ENCODE data around the gene LGALS9B.
"Not testable (repeated sequence)": the region's sequence is repeated elsewhere in the genome, so short reads cannot be mapped to it uniquely, and the experiment has no call there.

Gene LGALS9B

DNA sequence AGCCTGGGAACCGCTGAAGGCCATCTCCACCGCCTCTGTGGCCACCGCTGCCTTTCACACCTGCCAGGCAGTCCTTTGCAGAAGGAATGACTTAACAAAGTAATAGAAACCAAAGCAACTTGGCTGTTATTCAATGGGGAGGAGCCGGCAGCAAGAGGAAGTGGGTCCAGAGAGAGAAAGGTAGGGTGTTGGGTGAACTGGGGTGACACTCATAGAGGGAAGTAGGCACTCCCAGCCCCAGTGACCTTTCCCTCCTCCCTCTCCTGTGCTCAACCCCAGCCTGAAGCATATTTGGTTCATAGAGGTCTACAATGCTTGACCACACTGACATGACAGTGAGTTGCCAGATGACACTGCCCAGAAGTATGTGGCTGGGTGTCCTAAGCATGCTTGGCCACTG is at the start of gene LGALS9B:
LGALS9B (minus strand) TSS at position 93 of the 400 bp plus-strand sequence; CDS start at position 24, 69 bp downstream.
- DNase-seq (ENCODE audit: low read depth in 2 of 2): not testable (repeated sequence)

DNA sequence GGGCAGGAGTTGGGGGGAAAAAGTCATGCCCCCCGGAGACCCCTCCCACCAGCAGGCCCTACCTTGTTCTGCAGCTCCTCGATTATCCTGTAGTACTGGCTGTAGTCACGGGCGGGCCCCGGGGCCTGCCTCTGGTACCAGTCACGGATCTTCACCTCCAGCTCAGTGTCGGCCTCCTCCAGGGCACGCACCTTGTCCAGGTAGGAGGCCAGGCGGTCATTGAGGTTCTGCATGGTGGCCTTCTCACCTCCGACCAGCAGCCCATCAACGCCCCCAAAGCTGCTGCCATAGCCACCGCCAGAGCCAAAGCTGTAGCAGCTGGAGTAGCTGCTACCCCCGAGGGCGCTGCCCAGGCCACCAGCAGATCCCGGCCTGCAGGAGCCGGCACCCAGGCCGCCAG is 49.6 kb upstream of the LGALS9B start:
- DNase-seq (ENCODE audit: low read depth in 2 of 2): not testable (repeated sequence)

DNA sequence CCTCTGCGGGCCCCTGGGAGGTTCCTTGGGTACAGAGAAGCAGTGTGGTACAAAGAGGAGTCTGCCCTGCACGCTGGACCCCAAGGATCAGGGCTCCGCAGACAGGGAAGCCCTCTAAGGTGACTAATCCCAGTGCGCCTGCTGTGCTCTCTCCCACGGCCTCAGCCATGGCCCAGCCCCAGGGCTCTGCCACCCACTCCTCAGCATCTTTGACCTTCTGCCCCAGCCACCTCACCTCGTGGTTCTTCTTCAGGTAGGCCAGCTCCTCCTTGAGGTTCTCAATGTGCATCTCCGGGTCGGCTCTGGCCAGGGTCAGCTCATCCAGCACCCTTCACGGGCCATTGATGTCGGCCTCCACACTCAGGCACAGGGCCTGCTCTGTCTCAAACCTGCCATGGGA is 47.8 kb upstream of the LGALS9B start:
- DNase-seq (ENCODE audit: low read depth in 2 of 2): not testable (repeated sequence)

DNA sequence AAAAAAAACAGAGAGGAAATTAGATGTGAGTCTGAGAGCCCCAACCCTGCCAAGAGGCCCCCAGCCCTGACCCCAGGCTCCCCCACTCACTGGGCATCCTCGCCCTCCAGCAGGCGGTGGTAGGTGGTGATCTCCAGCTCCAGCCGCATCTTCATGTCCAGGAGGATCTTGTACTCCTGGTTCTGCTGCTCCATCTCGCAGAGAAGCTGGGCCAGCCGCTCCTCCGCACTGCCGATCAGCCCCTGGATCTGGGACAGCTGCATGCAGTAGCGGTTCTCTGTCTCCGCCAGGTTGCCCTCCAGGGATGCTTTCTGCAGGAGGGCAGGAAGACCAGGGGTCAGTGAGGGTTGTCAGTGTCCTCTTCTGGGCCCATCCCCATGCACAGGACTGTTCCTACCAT is 46.2 kb upstream of the LGALS9B start:
- DNase-seq (ENCODE audit: low read depth in 2 of 2): not testable (repeated sequence)

DNA sequence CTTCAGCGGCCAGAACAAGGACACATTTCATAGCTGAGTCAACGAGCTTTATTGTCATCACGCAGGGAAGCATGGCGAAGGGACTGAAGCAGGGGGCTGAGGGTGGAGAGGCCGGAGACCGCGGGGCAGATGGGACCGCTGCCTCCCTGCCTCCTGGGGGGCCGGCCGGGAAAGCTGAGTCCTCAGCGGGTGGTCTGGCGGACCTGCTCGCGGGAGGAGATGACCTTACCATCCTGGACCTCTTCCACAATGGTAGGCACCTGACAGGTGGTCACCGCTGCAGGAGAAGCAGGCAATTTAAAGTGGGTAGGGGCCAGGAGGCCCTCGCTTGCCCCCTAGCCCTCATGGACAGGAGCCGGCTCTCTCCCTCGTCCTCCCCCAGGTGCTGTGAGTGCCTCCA is 45.0 kb upstream of the LGALS9B start:
- not testable (repeated sequence) for DNase-seq (ENCODE audit: low read depth in 2 of 2)

DNA sequence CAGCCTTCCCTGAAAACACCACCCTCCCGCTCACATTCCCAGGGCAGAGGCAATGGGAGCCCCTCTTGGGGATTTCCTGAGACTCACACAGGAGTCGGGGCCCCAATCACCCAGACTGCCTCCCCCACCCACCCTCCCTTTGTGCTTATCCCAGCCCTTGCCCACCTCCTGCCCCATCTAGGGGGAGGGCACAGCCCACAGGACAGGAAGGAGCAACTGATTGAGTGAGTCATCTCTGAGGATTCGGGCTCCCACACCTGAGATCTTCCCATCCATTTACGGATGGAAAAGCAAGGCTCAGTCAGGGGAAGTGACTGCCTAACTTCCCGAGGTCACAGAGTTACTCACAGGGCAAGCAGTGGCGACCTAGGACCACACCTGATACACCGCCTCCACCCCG is 44.4 kb upstream of the LGALS9B start:
- not testable (repeated sequence) for DNase-seq (ENCODE audit: low read depth in 2 of 2)

DNA sequence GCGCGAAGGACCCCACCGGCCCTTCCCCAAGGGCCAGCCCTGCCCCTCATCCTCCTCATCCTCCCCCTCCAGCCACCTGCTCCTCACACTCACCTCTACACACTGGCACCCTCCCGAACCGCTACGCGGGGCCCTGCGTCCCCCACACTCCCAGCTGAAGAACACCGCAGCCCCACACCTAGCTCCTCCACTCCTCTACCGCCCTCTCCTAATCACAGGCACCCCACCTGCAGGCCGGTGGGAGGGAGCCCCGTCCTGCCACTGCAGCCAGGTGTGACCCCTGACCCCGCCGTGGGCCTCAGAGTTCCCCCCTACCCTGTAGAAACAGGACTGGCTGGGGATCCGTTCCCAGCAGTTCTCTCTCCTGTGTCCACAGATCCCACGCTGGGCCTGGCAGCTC is 38.0 kb upstream of the LGALS9B start:
- DNase-seq (ENCODE audit: low read depth in 2 of 2): not testable (repeated sequence)

DNA sequence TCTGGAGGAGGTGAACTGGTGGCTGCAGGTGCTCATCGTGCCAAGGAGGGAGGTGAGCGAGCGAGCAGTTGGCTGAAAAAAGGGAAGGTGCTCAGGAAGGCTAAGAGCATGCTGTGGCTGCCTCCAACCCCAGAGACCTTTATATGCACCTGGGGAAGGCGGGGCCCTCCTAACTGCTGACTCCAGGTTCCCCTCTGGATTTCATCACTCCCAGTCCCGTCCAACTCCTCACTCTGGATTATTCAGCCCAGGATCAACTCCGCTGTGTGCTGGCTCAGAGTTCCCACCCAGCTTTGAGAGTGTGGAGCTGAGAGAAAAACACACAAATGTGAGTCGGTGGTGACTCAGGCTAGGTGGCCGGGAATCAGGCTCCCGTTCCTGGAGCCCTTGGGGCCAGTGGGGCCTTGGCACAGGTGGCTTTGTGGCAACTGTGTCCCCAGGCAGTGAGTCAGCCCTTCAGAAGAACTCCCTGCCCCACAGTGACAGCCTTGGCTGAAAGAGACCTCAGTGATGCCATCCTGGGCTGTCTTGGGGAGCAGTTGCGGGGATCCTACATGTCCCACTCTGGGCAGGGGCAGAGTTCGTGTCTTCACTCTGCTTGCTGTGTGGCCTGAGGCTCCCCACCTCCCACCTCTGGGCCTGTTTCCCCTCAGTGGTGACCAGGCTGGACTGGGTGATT is 37.2 kb upstream of the LGALS9B start:
- DNase-seq (ENCODE audit: low read depth in 2 of 2): not testable (repeated sequence)

DNA sequence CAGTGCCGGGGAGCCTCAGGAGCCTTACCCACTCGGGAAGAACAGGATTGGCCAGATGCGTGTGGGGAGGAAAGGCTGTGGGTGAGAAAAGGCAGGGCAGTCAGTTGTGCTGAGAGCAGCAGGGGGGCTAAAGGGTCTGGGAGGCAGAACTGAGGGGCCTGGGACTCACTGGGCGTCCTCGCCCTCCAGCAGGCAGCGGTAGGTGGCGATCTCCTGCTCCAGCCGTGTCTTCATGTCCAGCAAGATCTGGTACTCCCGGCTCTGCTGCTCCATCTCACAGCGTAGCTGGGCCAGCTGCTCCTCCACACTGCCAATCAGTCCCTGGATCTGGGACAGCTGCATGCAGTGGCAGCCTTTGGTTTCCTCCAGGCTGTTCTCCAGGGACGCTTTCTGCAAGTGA is 34.6 kb upstream of the LGALS9B start:
- DNase-seq (ENCODE audit: low read depth in 2 of 2): not testable (repeated sequence)

DNA sequence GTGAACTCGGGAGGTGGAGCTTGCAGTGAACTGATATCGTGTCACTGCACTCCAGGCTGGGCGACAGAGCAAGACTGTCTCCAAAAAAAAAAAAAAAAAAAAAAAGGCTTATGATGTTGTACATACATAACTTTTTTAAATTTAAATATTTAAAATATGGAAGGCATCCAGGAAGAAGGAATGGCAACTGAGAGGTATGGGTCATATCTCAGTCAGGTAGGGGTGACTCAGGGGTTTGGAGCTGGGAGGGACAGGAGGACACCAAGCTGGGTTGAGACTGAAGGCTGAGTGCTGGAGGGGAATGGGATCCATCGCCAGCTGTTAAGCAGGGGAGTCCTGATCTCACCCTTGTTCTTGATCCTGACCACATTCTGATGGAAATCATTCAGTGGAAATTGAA is 33.0 kb upstream of the LGALS9B start:
- not testable (repeated sequence) for DNase-seq (ENCODE audit: low read depth in 2 of 2)

DNA sequence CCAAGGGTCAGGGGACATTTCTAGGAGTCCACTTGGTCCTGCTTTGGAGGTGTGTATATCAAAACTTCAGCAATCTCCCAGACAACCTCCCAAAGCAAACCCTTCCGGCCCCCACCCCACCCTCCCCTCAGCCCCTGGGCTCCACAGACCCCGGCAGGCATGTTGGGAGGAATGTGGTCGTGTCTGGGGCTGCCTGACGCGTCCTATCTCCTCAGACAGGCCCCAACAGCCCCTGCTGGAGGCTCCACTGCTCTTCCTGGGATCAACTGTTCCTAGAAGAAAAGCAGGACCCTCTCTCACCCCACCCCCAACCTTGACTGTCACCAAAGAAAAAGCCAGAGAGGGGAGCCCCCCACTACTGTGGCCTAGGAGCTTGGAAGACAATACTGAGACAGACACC is 28.1 kb upstream of the LGALS9B start:
- not testable (repeated sequence) for DNase-seq (ENCODE audit: low read depth in 2 of 2)

DNA sequence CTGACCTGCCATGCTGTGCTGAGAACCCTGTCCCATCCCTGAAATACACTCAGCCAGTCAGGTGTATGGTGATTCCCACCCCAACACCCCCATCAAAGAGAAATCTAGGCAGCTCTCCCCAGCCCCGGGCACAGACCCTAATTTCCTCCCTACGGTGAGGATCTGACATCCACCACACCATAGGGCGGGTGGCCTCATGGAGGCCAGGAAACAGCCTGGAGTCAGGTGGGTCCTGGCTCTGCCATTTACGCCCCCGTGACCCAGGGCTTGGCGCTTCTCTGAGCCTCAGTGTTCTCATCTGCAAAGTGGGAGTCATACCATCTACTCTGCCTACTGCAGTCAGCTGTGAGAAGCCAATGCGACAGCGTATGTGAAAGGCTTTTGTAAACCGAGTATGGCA is 27.4 kb upstream of the LGALS9B start:
- DNase-seq (ENCODE audit: low read depth in 2 of 2): not testable (repeated sequence)

DNA sequence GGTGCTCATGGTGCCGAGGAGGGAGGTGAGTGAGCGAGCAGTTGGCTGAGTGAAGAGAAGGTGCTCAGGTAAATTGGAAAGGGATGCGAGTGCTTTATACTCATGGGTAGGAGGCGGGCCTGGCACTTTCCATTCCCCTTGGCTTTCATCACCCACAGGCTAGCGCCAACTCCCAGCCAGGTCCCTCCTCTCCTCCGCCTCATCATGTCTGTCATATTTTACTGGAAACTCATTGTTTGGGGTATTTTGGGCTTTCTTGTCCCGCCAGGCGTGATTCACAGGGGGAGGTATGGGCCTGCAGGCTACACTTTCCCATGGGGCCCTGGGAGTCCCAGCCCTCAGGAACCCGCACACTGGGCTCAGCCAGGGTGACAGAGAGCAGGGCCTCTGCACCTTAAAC is 26.8 kb upstream of the LGALS9B start:
- not testable (repeated sequence) for DNase-seq (ENCODE audit: low read depth in 2 of 2)

DNA sequence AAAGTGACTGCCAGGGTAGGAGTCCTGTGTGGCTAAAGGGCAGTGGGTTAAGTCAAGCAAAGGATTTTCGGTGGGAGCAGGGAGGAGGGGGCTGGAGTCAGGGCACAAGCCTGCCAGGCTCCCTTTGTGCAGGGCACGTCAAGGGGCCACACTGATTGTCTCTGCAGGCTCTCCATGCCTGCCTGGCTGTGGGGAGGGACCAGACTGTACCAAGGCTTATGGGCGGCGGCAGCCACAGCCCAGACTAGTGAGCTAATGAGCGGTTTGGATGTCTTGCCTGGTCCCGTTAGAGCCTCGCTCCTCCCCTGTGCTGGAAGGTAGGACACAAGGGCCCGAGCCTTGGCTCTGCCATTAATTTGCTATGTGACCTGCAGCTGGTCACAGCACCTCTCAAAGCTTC is 25.6 kb upstream of the LGALS9B start:
- DNase-seq (ENCODE audit: low read depth in 2 of 2): not testable (repeated sequence)

DNA sequence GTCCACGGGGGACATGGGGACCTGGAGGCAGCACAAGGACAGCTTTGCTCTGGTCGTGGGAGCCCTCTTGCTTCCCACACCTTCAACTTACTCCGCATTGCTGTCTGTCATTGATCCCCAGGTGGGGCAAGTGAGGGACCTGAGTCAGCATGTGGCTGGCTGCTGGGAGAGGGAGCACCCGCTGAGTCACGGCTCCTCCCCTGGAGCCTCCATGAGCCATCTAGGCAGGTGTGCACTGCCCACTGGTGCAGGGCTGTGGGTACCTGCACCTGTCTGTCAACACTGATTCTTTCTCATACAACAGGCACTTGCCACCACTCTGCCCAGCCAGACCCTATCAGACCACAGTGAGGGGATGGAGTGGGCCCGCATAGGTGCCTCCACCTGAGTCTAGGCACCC is 24.8 kb upstream of the LGALS9B start:
- not testable (repeated sequence) for DNase-seq (ENCODE audit: low read depth in 2 of 2)

DNA sequence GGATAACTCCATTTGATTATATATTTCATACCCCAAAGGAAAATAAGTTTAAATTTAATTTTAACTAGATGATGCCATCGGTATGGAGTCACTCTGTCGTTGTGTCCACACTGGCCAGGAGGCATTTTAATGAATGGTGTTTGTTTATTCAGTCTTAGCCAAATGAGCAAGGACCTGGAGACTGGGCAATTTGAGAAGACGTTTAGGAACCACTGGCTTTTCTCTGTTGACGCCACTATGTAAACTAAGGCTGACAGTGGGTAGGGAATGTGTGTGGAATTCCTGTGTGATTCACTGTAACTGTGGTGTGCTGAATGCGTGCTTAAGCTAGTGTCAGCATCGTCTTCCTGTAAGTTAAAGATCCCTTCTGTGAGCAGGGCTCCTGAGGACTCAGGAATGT is 17.6 kb upstream of the LGALS9B start:
- not testable (repeated sequence) for DNase-seq (ENCODE audit: low read depth in 2 of 2)

DNA sequence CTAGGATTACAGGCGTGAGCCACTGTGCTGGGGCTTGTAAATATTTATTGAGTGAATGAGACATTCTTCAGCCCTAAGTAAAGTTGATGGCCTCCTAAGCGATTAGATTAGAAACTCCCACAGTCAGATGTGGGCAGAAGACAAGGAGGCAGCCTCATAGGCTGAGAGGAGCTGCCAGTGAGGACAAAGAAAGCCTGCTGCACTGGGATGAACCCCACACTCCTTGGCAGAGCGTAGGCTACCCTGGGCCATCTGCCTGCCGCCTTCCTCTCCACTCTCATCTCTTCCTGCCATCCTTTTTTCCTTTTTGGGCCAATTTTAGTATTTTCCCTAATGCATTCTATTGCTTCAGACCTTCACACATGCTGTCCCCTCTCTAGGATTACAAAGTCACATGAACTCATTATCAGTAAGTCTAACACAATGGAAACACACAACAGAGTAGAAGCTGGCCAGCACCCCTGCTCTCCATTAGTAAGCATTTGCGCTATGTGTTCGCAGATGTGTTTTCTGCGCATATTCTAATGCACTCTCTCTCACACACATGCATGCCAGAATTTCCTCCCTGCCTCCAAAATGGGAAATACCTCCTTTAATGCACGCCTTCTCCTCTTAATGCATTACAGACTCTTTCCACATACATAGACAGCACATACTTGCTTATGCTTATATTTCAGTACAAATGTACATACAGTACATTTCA is 12.7 kb upstream of the LGALS9B start:
- DNase-seq (ENCODE audit: low read depth in 2 of 2): not testable (repeated sequence)

DNA sequence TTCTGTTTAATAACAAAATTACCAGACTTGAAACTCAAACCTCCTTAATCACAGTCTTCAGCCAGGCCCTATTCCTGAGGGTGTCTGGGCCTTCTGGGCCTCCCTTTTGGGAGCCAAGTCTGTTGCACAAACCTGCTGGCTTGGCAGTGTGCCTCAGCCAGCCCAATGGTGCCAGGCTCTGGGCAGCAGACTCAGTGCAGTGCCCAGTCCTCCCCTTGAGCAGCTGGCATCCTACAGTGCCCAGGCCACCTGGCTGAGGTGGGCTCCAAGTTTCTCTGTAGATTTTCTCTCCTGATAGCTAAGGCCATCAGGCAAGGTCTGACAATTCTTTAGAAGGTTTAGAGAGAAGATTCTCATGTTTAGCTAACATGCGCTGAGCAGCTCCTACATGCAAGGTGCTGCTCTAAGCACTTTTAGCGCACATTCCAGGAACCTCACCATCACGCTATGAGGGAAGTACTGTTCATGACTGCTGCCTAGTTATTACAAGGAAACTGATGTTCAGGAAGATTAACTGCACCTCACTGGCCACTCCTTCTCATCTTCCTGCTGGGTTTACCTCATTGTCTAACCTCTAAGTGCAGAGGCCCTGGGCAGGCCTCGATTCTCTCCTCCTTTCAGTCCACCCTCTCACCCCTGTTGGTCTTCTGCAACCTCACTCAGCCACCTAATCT is 10.2 kb upstream of the LGALS9B start:
- DNase-seq (ENCODE audit: low read depth in 2 of 2): not testable (repeated sequence)

DNA sequence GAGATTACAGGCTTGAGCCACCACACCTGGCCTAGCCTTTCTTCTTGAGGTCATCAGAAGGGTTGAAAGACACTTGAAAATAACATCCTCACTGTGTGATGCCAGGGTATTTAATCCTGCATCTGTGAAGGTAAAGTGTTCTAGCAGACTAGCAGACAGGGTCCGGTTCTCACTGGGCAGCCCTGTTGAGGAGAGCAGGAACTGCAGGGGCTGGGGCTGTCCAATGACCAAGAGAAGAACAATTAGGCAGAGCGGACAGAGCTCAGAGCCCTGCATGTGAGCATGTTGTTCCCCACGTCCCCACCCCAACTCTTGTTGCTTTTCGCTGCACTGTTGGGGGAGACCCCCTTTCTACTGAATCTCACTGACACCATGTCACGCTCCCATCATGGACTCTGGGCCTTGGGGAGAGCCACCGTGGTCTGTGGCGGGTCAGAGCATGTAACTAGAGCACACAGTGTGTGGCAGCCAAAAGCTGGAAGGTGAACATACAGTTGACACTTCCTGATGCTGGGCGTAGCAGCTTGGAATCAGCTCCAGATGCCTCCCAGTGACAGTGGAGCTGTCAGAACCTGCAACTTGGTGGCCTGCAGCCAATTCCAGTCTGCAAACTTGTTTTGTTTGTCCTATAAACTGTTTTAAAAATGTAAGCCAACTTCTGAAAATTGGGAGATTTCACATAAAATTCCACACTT is 7.9 kb upstream of the LGALS9B start:
- DNase-seq (ENCODE audit: low read depth in 2 of 2): not testable (repeated sequence)

DNA sequence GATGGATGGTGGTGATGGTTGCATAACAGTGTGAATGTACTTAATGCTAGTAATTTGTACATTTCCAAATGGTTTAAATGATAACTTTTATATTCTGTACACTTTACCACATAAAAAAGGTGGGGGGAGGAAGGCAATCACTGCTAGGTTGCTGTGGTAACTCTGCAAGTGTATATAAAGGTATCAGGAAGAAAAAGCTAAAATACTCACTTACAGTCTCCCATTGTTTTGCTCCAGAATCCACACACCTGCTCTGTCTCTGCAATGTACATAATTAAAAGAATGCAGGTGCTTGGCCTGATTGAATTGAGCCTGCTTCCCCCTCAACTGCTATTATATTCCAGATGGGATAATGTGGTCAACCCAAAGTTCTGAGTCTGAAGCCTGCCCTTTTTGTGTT is 6.7 kb upstream of the LGALS9B start:
- not testable (repeated sequence) for DNase-seq (ENCODE audit: low read depth in 2 of 2)

DNA sequence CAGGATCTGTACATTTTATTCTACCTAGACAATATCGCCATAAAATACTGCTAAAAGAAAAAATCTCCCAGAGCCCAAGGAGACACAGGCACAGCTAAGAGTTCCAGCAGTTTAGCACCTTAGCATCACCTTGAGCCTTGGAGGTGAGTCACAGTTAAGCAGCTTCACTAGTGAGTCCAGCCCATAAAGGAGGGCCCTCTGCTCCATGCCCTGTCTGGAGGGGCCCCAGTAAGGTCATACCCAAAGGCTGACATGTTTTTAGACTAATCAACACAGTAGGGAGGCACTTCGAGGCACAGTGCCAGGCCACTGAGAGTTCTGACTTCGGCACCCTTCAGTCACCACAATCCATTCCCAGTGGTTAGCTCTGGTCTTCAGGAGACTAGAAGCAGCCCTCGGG is 2.6 kb upstream of the LGALS9B start:
- DNase-seq (ENCODE audit: low read depth in 2 of 2): not testable (repeated sequence)

DNA sequence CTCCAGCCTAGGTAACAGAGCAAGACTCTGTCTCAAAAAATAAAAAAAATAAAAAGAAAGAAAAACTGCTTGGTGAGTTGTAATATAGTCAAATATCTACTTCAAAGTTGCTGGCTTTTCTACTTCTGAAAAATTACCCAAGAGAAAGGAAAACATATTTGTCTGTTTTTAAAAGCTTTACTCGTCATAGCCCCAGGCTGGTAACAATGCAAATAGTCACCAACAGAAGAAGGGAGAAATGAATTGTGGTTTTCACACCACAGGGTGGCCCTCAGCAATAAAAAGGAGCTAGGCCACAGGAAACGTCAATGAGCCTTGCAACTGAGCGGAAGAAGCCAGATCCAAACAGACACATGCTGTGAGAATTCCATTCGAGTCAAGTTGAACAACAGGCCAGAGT is 1.8 kb upstream of the LGALS9B start:
- DNase-seq (ENCODE audit: low read depth in 2 of 2): not testable (repeated sequence)

Data from stimulated activated CD8-positive, alpha-beta memory T cell treated with anti-CD3 and anti-CD28 coated beads, Interleukin-15, amount 100 ng/mL, for 4 hours (primary cell).